Activated CD8-positive, alpha-beta T cell treated with anti-CD3 and anti-CD28 coated beads for 36 hours (primary cell): ENCODE data around the gene ASIC1. TPM values are rescaled to one million over a fixed set of nuclear protein-coding genes. Genes with fewer than 3 reads are reported as not detected.
A peak's percentile ranks its signal among the peaks of the same experiment; 100 is the strongest.

Experiments used
- ATAC-seq: fragments of 200-7000 bp; cut with Tn5 transposase; one replicate; pipeline ENCODE4 v1.10.0; 2021; ENCODE audit warnings: mild to moderate bottlenecking, moderate library complexity
- CTCF ChIA-PET: fragments of 350-600 bp; sonication (Branson Sonifier 250); formaldehyde crosslinking; loops from one replicate; lab custom pipeline; 2021; ENCODE audit warnings: antibody characterized with exemption; lab: Charles Lee
- POLR2A ChIA-PET: fragments of 350-600 bp; sonication (Branson Sonifier 250); formaldehyde crosslinking; loops from one replicate; lab custom pipeline; 2021; ENCODE audit warnings: antibody characterized with exemption; lab: Charles Lee
- DNase-seq: peaks from one replicate; pipeline ENCODE4 v3.0.0-alpha.2; 2020
- H3K27ac Mint-ChIP-seq: one replicate; pipeline ENCODE4 v1.8.0; 2021; ENCODE audit warnings: mild to moderate bottlenecking, mixed read lengths
- H3K27me3 Mint-ChIP-seq: one replicate; pipeline ENCODE4 v1.8.0; 2021; ENCODE audit warnings: mixed read lengths
- H3K36me3 Mint-ChIP-seq: one replicate; pipeline ENCODE4 v1.8.0; 2021; ENCODE audit warnings: low read depth, mixed read lengths
- H3K4me1 Mint-ChIP-seq: one replicate; pipeline ENCODE4 v1.8.0; 2021; ENCODE audit warnings: low read depth, mixed read lengths
- H3K4me3 Mint-ChIP-seq: one replicate; pipeline ENCODE4 v1.8.0; 2021; ENCODE audit warnings: mild to moderate bottlenecking, moderate library complexity, mixed read lengths
- H3K9me3 Mint-ChIP-seq: one replicate; pipeline ENCODE4 v1.8.0; 2021; ENCODE audit warnings: mixed read lengths
- CTCF ChIP-seq: fragments of 200-600 bp; IDR thresholded peaks from one replicate; pipeline ENCODE4 v1.8.0; 2022; ENCODE audit warnings: antibody characterized with exemption, mild to moderate bottlenecking
- intact Hi-C: fragments of 100-400 bp; cut with micrococcal nuclease; formaldehyde crosslinking; loops from one replicate; pipeline ENCODE4 v1.10.0; 2022
- total RNA-seq, 2 experiments: library from RNA; stranded (reverse); gene quantifications; one replicate each; pipeline ENCODE4 v1.2.3, GENCODE V29; 2021

ASIC1 gene
- total RNA-seq, 2 experiments from 2014 or later, result 14.3 to 17.3 TPM

GRCh38 chr12:50049254-50050118 is 7.9 kb upstream of the ASIC1 start:
- intact Hi-C loops, result no loop called here
- CTCF ChIA-PET, result interaction anchor here (0.9 to 5.1 kb wide), 5 partner anchors 11 to 104 kb away, joined by 3 to 33 read pairs (median 11); no protein-coding TSS in a partner anchor
- H3K4me1 Mint-ChIP-seq, result no peaks in the 10 kb centered on the region
- no peak for DNase-seq
- no peak overlapping the region for H3K27ac Mint-ChIP-seq
- peaks cover 32% of the 10 kb centered on the region for H3K27me3 Mint-ChIP-seq
- ATAC-seq, result no peak
- no peaks in the 10 kb centered on the region for H3K9me3 Mint-ChIP-seq
- no peak for TF ChIP-seq CTCF
- H3K4me3 Mint-ChIP-seq, result no peak overlapping the region
- H3K36me3 Mint-ChIP-seq, result no peaks in the 10 kb centered on the region
- POLR2A ChIA-PET, result interaction anchor here (1.2 kb wide), 1 partner anchor 9 kb away, joined by 3 read pairs; no protein-coding TSS in a partner anchor

- no peak for TF ChIP-seq CTCF
- Mint-ChIP-seq H3K36me3 (no peaks in the 10 kb centered on the region), H3K4me1 (no peaks in the 10 kb centered on the region), H3K27me3 (peaks cover 32% of the 10 kb centered on the region), H3K4me3 (no peak overlapping the region), H3K9me3 (no peaks in the 10 kb centered on the region), H3K27ac (no peak overlapping the region)
- no peak for DNase-seq
- intact Hi-C loops, result no loop called here
- ChIA-PET CTCF (interaction anchor here (0.9 to 5.1 kb wide), 5 partner anchors 12 to 105 kb away, joined by 3 to 33 read pairs (median 11); no protein-coding TSS in a partner anchor), POLR2A (interaction anchor here (1.2 kb wide), 1 partner anchor 8 kb away, joined by 3 read pairs; no protein-coding TSS in a partner anchor)
- no peak for ATAC-seq
Measured at GRCh38 chr12:50050119-50050385, 7.3 kb upstream of the ASIC1 start.

GRCh38 chr12:50050410-50051098 is 6.8 kb upstream of the ASIC1 start:
- ATAC-seq (peak; percentile 27), DNase-seq (no peak)
- ChIA-PET CTCF (interaction anchor here (0.9 to 5.1 kb wide), 5 partner anchors 12 to 105 kb away, joined by 3 to 33 read pairs (median 11); no protein-coding TSS in a partner anchor), POLR2A (interaction anchor here (1.2 kb wide), 1 partner anchor 8 kb away, joined by 3 read pairs; no protein-coding TSS in a partner anchor)
- H3K9me3 Mint-ChIP-seq, result no peaks in the 10 kb centered on the region
- peaks cover under 1% of the 10 kb centered on the region for H3K4me1 Mint-ChIP-seq
- no peak overlapping the region for H3K4me3 Mint-ChIP-seq
- TF ChIP-seq CTCF, result no peak
- intact Hi-C loops, result no loop called here
- H3K27me3 Mint-ChIP-seq, result peaks cover 32% of the 10 kb centered on the region
- no peaks in the 10 kb centered on the region for H3K36me3 Mint-ChIP-seq
- H3K27ac Mint-ChIP-seq, result no peak overlapping the region

- POLR2A ChIA-PET, result no interaction called here
- intact Hi-C loops, result no loop called here
Measured at GRCh38 chr12:50051101-50051806, 6.1 kb upstream of the ASIC1 start.

More at GRCh38 chr12:50051101-50051806, 6.1 kb upstream of the ASIC1 start:
- peaks cover 36% of the 10 kb centered on the region for H3K27me3 Mint-ChIP-seq
- DNase-seq (no peak), ATAC-seq (no peak)
- no peak overlapping the region for H3K4me3 Mint-ChIP-seq
- H3K9me3 Mint-ChIP-seq, result no peaks in the 10 kb centered on the region
- CTCF ChIA-PET, result interaction anchor here (1.6 to 5.1 kb wide), 4 partner anchors 13 to 106 kb away, joined by 4 to 33 read pairs (median 18); no protein-coding TSS in a partner anchor
- peaks cover 8% of the 10 kb centered on the region for H3K4me1 Mint-ChIP-seq
- H3K27ac Mint-ChIP-seq, result no peak overlapping the region
- H3K36me3 Mint-ChIP-seq, result no peaks in the 10 kb centered on the region
- no peak for TF ChIP-seq CTCF
